GM19238 (cell line): Measurements from ENCODE around the gene KLK1.
"Not testable (repeated sequence)": the region's sequence is repeated elsewhere in the genome, so short reads cannot be mapped to it uniquely, and the experiment has no call there.

ENCODE experiments used
- DNase-seq: peaks from one replicate; pipeline ENCODE4 v3.0.0; 2011; ENCODE audit warnings: low spot score; ENCODE audit not compliant: insufficient read length

KLK1 gene

GRCh38 chr19:50770164-50770563 is 53.4 kb downstream of the KLK1 start, which contains the start of gene GPR32:
TSS of gene GPR32 (plus strand) at chr19:50770464. CDS start at chr19:50770601, 137 bp downstream.
- not testable (repeated sequence) for DNase-seq
